ENCODE measurements around the gene UROC1.

The UROC1 gene

GRCh38 chr3:126517291-126517951, at the start of gene UROC1:
UROC1 (minus strand) TSS chr3:126517773; CDS start chr3:126517719, 54 bp downstream.
- Mint-ChIP-seq H3K4me3 (no peak within 1 kb of the TSS), H3K4me1 (peaks cover 5% of the 10 kb centered on the region), H3K27ac (ENCODE audit: low read depth) (no peak within 1 kb of the TSS), H3K27me3 (peaks cover 7% of the 10 kb centered on the region), H3K36me3 (ENCODE audit: insufficient read depth) (peaks cover 2% of the 10 kb centered on the region), H3K9me3 (no peaks in the 10 kb centered on the region)
- ATAC-seq (replicated peaks; ENCODE audit: extremely low read depth, poor library complexity, severe bottlenecking) (no peak), DNase-seq (ENCODE audit: low spot score in 2 of 2) (no peak)

GRCh38 chr3:126562737-126563276, 45.2 kb upstream of the UROC1 start:
- no peak for ATAC-seq (replicated peaks; ENCODE audit: extremely low read depth, poor library complexity, severe bottlenecking)
- Mint-ChIP-seq H3K4me1 (no peaks in the 10 kb centered on the region), H3K27ac (ENCODE audit: low read depth) (no peak overlapping the region), H3K9me3 (peaks cover 6% of the 10 kb centered on the region), H3K4me3 (no peak overlapping the region), H3K36me3 (ENCODE audit: insufficient read depth) (peaks cover 3% of the 10 kb centered on the region), H3K27me3 (peaks cover 43% of the 10 kb centered on the region)
- no peak for DNase-seq (ENCODE audit: low spot score in 2 of 2)

GRCh38 chr3:126558336-126559071, 40.9 kb upstream of the UROC1 start, which contains the start of gene C3orf22:
C3orf22 (minus strand) TSS chr3:126558932; CDS start chr3:126553390, 5,542 bp downstream.
- DNase-seq (ENCODE audit: low spot score in 2 of 2) (peak in 1 of 2 donors; percentile 7), ATAC-seq (replicated peaks; ENCODE audit: extremely low read depth, poor library complexity, severe bottlenecking) (no peak)
- peaks cover 2% of the 10 kb centered on the region for H3K36me3 Mint-ChIP-seq (ENCODE audit: insufficient read depth)
- no peaks in the 10 kb centered on the region for H3K4me1 Mint-ChIP-seq
- H3K27me3 Mint-ChIP-seq: peaks cover 21% of the 10 kb centered on the region
- H3K9me3 Mint-ChIP-seq: peaks cover 6% of the 10 kb centered on the region
- H3K27ac Mint-ChIP-seq (ENCODE audit: low read depth): no peak within 1 kb of the TSS
- H3K4me3 Mint-ChIP-seq: no peak within 1 kb of the TSS

GRCh38 chr3:126557761-126558160, 40.2 kb upstream of the UROC1 start:
- Mint-ChIP-seq H3K27me3 (peaks cover 15% of the 10 kb centered on the region), H3K9me3 (peaks cover 1% of the 10 kb centered on the region), H3K27ac (ENCODE audit: low read depth) (no peak overlapping the region), H3K36me3 (ENCODE audit: insufficient read depth) (peaks cover 2% of the 10 kb centered on the region), H3K4me1 (no peaks in the 10 kb centered on the region), H3K4me3 (no peak overlapping the region)
- DNase-seq (ENCODE audit: low spot score in 2 of 2) (no peak), ATAC-seq (replicated peaks; ENCODE audit: extremely low read depth, poor library complexity, severe bottlenecking) (no peak)

- H3K4me3 Mint-ChIP-seq: no peak overlapping the region
- H3K27ac Mint-ChIP-seq (ENCODE audit: low read depth): no peak overlapping the region
- ATAC-seq (replicated peaks; ENCODE audit: extremely low read depth, poor library complexity, severe bottlenecking) (no peak), DNase-seq (ENCODE audit: low spot score in 2 of 2) (no peak)
- peaks cover 11% of the 10 kb centered on the region for H3K27me3 Mint-ChIP-seq
- H3K36me3 Mint-ChIP-seq (ENCODE audit: insufficient read depth): peaks cover 2% of the 10 kb centered on the region
- H3K4me1 Mint-ChIP-seq: no peaks in the 10 kb centered on the region
- no peaks in the 10 kb centered on the region for H3K9me3 Mint-ChIP-seq
These were observed 39.8 kb upstream of the UROC1 start for GRCh38 chr3:126557415-126557745.

GRCh38 chr3:126556637-126557414, 39.3 kb upstream of the UROC1 start:
- no peaks in the 10 kb centered on the region for H3K4me1 Mint-ChIP-seq
- H3K4me3 Mint-ChIP-seq: no peak overlapping the region
- DNase-seq (ENCODE audit: low spot score in 2 of 2): peak in 1 of 2 donors; percentile 7
- H3K27me3 Mint-ChIP-seq: peaks cover 5% of the 10 kb centered on the region
- H3K27ac Mint-ChIP-seq (ENCODE audit: low read depth): no peak overlapping the region
- peaks cover 2% of the 10 kb centered on the region for H3K36me3 Mint-ChIP-seq (ENCODE audit: insufficient read depth)
- no peak for ATAC-seq (replicated peaks; ENCODE audit: extremely low read depth, poor library complexity, severe bottlenecking)
- no peaks in the 10 kb centered on the region for H3K9me3 Mint-ChIP-seq

- Mint-ChIP-seq H3K27ac (ENCODE audit: low read depth) (no peak overlapping the region), H3K4me3 (no peak overlapping the region), H3K27me3 (peaks cover 4% of the 10 kb centered on the region), H3K36me3 (ENCODE audit: insufficient read depth) (peaks cover 2% of the 10 kb centered on the region), H3K4me1 (no peaks in the 10 kb centered on the region), H3K9me3 (no peaks in the 10 kb centered on the region)
- no peak for ATAC-seq (replicated peaks; ENCODE audit: extremely low read depth, poor library complexity, severe bottlenecking)
- DNase-seq (ENCODE audit: low spot score in 2 of 2): peak in 1 of 2 donors; percentile 8
These were observed 38.4 kb upstream of the UROC1 start for GRCh38 chr3:126555795-126556636.

- peak in 1 of 2 donors; percentile 4 for DNase-seq (ENCODE audit: low spot score in 2 of 2)
- no peaks in the 10 kb centered on the region for H3K4me1 Mint-ChIP-seq
- H3K4me3 Mint-ChIP-seq: no peak overlapping the region
- no peaks in the 10 kb centered on the region for H3K9me3 Mint-ChIP-seq
- peaks cover 16% of the 10 kb centered on the region for H3K27me3 Mint-ChIP-seq
- H3K36me3 Mint-ChIP-seq (ENCODE audit: insufficient read depth): peaks cover 2% of the 10 kb centered on the region
- no peak for ATAC-seq (replicated peaks; ENCODE audit: extremely low read depth, poor library complexity, severe bottlenecking)
- H3K27ac Mint-ChIP-seq (ENCODE audit: low read depth): no peak overlapping the region
These were observed 37.3 kb upstream of the UROC1 start for GRCh38 chr3:126554560-126555525.

GRCh38 chr3:126553284-126554084, 35.9 kb upstream of the UROC1 start:
- Mint-ChIP-seq H3K4me1 (no peaks in the 10 kb centered on the region), H3K36me3 (ENCODE audit: insufficient read depth) (peaks cover 3% of the 10 kb centered on the region), H3K4me3 (no peak overlapping the region), H3K9me3 (no peaks in the 10 kb centered on the region), H3K27me3 (peaks cover 22% of the 10 kb centered on the region), H3K27ac (ENCODE audit: low read depth) (no peak overlapping the region)
- ATAC-seq (replicated peaks; ENCODE audit: extremely low read depth, poor library complexity, severe bottlenecking): no peak
- DNase-seq (ENCODE audit: low spot score in 2 of 2): no peak

- H3K27me3 Mint-ChIP-seq: peaks cover 22% of the 10 kb centered on the region
- no peaks in the 10 kb centered on the region for H3K4me1 Mint-ChIP-seq
- H3K9me3 Mint-ChIP-seq: no peaks in the 10 kb centered on the region
- no peak overlapping the region for H3K4me3 Mint-ChIP-seq
- H3K27ac Mint-ChIP-seq (ENCODE audit: low read depth): no peak overlapping the region
- ATAC-seq (replicated peaks; ENCODE audit: extremely low read depth, poor library complexity, severe bottlenecking) (no peak), DNase-seq (ENCODE audit: low spot score in 2 of 2) (peak in 1 of 2 donors; percentile 8)
- H3K36me3 Mint-ChIP-seq (ENCODE audit: insufficient read depth): peaks cover 3% of the 10 kb centered on the region
These were observed 35.2 kb upstream of the UROC1 start for GRCh38 chr3:126552688-126553283.

Measured in central memory CD8-positive, alpha-beta T cell (primary cell).